ENCODE data around the gene PDZD7. TPM values are rescaled to one million over a fixed set of nuclear protein-coding genes. Genes with fewer than 3 reads are reported as not detected.

Gene PDZD7
- total RNA-seq, 6 donors from 2014 or later, result 0.39 to 2.4 (median 1.7) TPM

DNA sequence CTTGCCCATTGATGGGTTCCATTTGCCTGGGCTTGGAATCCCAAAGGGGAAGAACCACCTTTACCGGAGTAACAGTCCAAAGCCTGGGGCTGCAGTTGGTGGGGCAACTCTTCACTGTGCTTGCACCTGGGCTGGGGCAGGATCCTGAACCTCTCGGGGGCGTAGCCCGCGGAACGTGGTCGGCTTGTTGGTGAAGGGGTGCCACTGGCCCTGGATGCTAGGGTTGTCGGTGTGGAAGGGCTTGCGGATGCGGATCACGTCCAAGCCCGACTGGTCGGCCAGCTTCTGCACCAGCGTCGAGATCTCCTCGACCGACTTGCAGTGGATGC is 44.3 kb downstream of the PDZD7 start:
- Histone ChIP-seq H3K27me3 (no peaks in the 10 kb centered on the region), H3K4me3 (peak overlapping the region; percentile 95 to 99 (median 96)), H3K27ac (peak overlapping the region in 3 of 4 donors; percentile 78 to 87 (median 81)), H3K9me3 (no peaks in the 10 kb centered on the region), H3K36me3 (peaks cover under 1 to 47% (median 32%) of the 10 kb centered on the region in 4 donors), H3K4me1 (peaks cover 19 to 32% (median 22%) of the 10 kb centered on the region in 4 donors)
- no peak for DNase-seq
- no peak for ATAC-seq (ENCODE audit: low FRiP score in 2 of 2)
- 24 to 33% methylated on average over 1 to 17 of the region's 17 CpGs for WGBS, 2 donors
- TF ChIP-seq EP300 (IDR thresholded peaks at IDR 0.05) (no peak), POLR2A (IDR thresholded peaks at IDR 0.05) (no peak), POLR2AphosphoS5 (IDR thresholded peaks at IDR 0.05) (no peak)
- TF ChIP-seq, protein P1, sequence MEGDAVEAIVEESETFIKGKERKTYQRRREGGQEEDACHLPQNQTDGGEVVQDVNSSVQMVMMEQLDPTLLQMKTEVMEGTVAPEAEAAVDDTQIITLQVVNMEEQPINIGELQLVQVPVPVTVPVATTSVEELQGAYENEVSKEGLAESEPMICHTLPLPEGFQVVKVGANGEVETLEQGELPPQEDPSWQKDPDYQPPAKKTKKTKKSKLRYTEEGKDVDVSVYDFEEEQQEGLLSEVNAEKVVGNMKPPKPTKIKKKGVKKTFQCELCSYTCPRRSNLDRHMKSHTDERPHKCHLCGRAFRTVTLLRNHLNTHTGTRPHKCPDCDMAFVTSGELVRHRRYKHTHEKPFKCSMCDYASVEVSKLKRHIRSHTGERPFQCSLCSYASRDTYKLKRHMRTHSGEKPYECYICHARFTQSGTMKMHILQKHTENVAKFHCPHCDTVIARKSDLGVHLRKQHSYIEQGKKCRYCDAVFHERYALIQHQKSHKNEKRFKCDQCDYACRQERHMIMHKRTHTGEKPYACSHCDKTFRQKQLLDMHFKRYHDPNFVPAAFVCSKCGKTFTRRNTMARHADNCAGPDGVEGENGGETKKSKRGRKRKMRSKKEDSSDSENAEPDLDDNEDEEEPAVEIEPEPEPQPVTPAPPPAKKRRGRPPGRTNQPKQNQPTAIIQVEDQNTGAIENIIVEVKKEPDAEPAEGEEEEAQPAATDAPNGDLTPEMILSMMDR (IDR thresholded peaks at IDR 0.05), result no peak

DNA sequence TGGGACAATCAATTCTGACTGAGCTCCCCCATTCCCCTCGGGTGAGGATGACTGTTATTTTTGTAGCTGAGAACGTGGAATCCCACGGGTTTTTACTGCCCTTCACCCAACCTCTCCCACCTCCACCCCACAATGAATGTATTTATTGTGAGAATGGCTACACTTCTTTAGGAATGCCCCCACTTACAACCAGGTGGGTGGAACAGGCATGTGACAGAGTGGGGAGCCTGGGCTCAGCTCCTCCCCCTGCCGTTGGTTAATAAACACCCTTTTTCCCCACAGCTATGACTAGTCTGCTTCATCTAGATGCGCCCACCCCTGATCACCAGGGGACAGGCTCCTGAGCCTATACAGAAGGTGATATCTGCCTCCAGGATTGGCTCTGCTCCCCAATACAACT is 45.6 kb downstream of the PDZD7 start:
- Histone ChIP-seq H3K4me3 (no peak overlapping the region), H3K27me3 (no peaks in the 10 kb centered on the region), H3K9me3 (no peaks in the 10 kb centered on the region), H3K27ac (no peak overlapping the region), H3K36me3 (peaks cover 0 to 47% (median 26%) of the 10 kb centered on the region in 4 donors), H3K4me1 (peaks cover 19 to 32% (median 22%) of the 10 kb centered on the region in 4 donors)
- TF ChIP-seq EP300 (IDR thresholded peaks at IDR 0.05), result no peak
- TF ChIP-seq, protein P1 (IDR thresholded peaks at IDR 0.05), result no peak
- TF ChIP-seq POLR2A (IDR thresholded peaks at IDR 0.05), result no peak
- no peak for TF ChIP-seq POLR2AphosphoS5 (IDR thresholded peaks at IDR 0.05)
- 65 to 66% methylated on average over 5 of the region's 5 CpGs for WGBS, 2 donors
- DNase-seq (no peak), ATAC-seq (ENCODE audit: low FRiP score in 2 of 2) (no peak)

DNA sequence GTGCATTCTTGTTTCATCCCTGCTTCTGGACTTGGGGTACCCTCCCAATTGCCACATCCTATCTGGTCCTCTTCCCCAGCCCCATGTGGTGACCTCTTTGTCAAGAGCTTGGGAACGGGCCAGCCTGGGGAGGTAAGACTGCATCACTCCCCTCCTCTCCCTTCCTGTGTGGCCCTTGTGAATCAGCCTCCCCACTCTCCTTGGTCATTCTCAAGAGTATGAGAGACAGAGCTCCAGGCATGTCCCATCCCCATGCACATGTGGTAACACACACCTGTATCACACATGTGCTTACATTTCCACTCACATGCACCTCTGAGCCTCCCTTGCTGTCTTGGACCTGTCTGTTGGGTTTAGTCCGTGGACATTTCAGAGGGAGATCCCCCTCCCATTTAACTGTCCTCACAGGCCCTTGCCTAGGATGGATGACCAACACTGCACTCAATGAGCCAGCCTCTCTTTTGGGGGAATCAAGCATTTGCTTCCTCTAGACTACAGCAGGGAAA is 46.2 kb downstream of the PDZD7 start:
- peak in 1 of 2 donors; percentile 8 for DNase-seq
- Histone ChIP-seq H3K4me3 (no peak overlapping the region), H3K36me3 (peaks cover 0 to 49% (median 26%) of the 10 kb centered on the region in 4 donors), H3K27me3 (no peaks in the 10 kb centered on the region), H3K27ac (no peak overlapping the region), H3K4me1 (peaks cover 19 to 32% (median 22%) of the 10 kb centered on the region in 4 donors), H3K9me3 (no peaks in the 10 kb centered on the region)
- TF ChIP-seq POLR2A (IDR thresholded peaks at IDR 0.05) (no peak), POLR2AphosphoS5 (IDR thresholded peaks at IDR 0.05) (no peak), EP300 (IDR thresholded peaks at IDR 0.05) (no peak)
- TF ChIP-seq, protein P1 (IDR thresholded peaks at IDR 0.05), result no peak
- WGBS, 2 donors, result 75 to 81% methylated on average over 2 of the region's 2 CpGs
- ATAC-seq (ENCODE audit: low FRiP score in 2 of 2), result no peak

DNA sequence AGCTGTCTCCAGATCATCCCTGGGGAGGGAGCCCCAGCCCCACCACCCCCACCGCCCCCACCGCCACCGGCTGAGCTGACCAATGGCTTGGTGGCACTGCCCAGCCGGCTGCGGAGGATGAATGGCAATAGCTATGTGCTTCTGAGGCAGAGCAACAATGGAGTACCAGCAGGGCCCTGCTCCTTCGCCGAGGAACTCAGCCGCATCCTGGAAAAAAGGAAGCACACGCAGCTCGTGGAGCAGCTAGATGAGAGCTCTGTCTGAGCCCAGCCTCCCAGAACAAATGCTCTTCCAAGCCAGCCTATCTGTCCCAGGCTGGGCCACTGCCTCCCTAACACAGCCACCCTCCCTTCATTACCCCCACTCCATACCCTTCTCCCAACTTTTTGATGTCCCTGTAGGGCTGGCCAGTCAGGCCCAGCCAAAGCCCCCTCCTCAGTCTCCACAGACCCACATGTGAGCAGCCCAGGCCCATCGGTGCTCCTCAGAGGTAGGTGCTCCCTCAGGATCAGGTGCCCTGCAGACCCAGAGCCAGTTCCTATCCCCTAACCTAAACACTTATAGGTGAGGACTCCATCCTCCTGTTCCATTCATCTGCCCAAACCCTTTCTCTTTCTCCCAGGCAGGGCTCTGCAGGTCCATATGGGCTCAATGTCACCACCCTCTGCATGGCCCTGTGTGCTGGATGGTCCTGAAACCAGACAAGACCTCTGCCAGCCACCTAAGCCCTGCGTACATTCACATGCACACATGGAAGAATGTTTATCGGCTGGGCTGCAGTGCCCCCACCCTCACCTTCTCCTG is 46.9 kb downstream of the PDZD7 start:
- no peaks in the 10 kb centered on the region for H3K27me3 ChIP-seq
- H3K4me3 ChIP-seq, result no peak overlapping the region
- 81 to 94% methylated on average over 5 to 13 of the region's 13 CpGs for WGBS, 2 donors
- TF ChIP-seq POLR2AphosphoS5 (IDR thresholded peaks at IDR 0.05) (no peak), POLR2A (IDR thresholded peaks at IDR 0.05) (no peak), EP300 (IDR thresholded peaks at IDR 0.05) (no peak)
- TF ChIP-seq, protein P1 (IDR thresholded peaks at IDR 0.05), result no peak
- H3K27ac ChIP-seq, result no peak overlapping the region
- DNase-seq, result peak in 1 of 2 donors; percentile 16
- peaks cover 19 to 32% (median 22%) of the 10 kb centered on the region in 4 donors for H3K4me1 ChIP-seq
- ATAC-seq (ENCODE audit: low FRiP score in 2 of 2), result no peak
- H3K9me3 ChIP-seq, result no peaks in the 10 kb centered on the region
- peaks cover 0 to 51% (median 28%) of the 10 kb centered on the region in 4 donors for H3K36me3 ChIP-seq
